RWPE1 (cell line): Measurements from ENCODE around the gene LAMA2.
"Not testable (repeated sequence)": the region's sequence is repeated elsewhere in the genome, so short reads cannot be mapped to it uniquely, and the experiment has no call there.

Experiments
- CTCF ChIA-PET: fragments of 350-600 bp; sonication (Branson Sonifier 250); formaldehyde crosslinking; extraction: SDS; loops from one replicate; lab custom pipeline; 2021; lab: Yijun Ruan, JAX
- POLR2A ChIA-PET: fragments of 400-600 bp; formaldehyde crosslinking; extraction: SDS; loops from one replicate; lab custom pipeline; 2020; ENCODE audit warnings: antibody characterized with exemption; ENCODE audit not compliant: low non-redundant PET; lab: Yijun Ruan, JAX
- DNase-seq: peaks from one replicate; pipeline ENCODE4 v3.0.0; 2012; ENCODE audit warnings: low spot score
- H3K27ac ChIP-seq: fragments of 450-650 bp; 2 replicates; pipeline ENCODE4 v1.5.1; 2017
- TF ChIP-seq, protein P1 (sequence below): fragments of 450-650 bp; conservative IDR thresholded peaks from 2 replicates; pipeline ENCODE4 v1.5.1; 2017; ENCODE audit warnings: low read depth, mild to moderate bottlenecking

The LAMA2 gene

DNA sequence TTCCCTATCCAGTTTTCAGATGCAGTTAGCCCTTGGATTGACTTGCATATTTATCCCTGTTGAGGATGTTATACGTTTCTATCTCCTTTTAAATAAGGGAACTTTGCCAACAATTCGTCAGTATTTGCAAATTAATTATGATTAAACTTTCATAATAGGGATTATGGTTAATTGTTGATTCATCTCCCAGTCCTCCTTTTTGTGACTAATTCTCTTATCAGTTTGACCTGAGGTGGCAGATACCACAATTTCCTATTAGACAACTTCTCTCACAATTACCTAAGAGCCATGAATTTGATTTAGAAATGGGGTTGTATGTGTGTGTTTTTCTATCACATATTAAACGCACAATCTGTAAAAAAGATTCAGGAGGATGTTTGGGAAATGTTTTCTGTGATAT is 172.9 kb downstream of the LAMA2 start:
- CTCF ChIA-PET = no interaction called here

DNA sequence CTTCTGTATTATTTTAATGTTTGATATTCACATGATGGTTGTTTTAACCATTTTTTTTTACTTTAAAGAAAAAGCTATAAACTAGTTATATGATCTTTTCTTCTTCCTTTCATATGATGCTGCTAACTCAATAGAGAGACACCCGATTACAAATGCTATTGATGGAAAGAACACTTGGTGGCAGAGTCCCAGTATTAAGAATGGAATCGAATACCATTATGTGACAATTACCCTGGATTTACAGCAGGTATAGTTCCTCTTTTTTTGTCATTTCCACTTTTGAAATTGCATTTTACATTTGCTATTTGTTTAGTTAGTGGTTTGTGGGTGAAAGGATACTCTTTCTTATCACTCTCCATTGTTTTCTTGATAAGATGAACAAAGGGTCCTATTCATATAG is 176.7 kb downstream of the LAMA2 start:
- DNase-seq = no peak
- TF ChIP-seq, protein P1, sequence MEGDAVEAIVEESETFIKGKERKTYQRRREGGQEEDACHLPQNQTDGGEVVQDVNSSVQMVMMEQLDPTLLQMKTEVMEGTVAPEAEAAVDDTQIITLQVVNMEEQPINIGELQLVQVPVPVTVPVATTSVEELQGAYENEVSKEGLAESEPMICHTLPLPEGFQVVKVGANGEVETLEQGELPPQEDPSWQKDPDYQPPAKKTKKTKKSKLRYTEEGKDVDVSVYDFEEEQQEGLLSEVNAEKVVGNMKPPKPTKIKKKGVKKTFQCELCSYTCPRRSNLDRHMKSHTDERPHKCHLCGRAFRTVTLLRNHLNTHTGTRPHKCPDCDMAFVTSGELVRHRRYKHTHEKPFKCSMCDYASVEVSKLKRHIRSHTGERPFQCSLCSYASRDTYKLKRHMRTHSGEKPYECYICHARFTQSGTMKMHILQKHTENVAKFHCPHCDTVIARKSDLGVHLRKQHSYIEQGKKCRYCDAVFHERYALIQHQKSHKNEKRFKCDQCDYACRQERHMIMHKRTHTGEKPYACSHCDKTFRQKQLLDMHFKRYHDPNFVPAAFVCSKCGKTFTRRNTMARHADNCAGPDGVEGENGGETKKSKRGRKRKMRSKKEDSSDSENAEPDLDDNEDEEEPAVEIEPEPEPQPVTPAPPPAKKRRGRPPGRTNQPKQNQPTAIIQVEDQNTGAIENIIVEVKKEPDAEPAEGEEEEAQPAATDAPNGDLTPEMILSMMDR = no peak

More for the DNA sequence above, 172.9 kb downstream of the LAMA2 start:
- H3K27ac ChIP-seq = no peak overlapping the region
- DNase-seq = no peak
- POLR2A ChIA-PET = no interaction called here
- TF ChIP-seq, protein P1 = no peak

DNA sequence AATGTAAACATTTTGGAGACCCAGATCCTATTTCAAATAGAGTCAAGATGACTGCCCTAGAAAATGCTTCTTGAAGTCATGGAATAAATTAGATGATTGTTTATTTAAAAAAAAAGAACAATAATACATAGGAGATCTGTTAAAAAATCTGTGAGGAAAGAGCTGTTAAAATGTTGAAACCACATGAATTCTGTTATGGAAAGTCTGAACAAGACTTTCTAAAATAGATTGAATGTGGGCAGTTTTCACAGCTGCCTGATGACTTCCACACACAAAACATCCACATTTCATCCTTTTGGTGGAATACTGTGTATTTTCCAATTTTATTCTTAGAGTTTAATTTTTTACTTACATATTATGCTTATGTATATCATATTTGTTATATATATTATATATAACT is 186.1 kb downstream of the LAMA2 start:
- ChIA-PET POLR2A (no interaction called here), CTCF (no interaction called here)
- DNase-seq = no peak
- TF ChIP-seq, protein P1 = no peak
- no peak overlapping the region for H3K27ac ChIP-seq

More for the DNA sequence above, 176.7 kb downstream of the LAMA2 start:
- CTCF ChIA-PET = no interaction called here
- no peak overlapping the region for H3K27ac ChIP-seq
- POLR2A ChIA-PET = no interaction called here

DNA sequence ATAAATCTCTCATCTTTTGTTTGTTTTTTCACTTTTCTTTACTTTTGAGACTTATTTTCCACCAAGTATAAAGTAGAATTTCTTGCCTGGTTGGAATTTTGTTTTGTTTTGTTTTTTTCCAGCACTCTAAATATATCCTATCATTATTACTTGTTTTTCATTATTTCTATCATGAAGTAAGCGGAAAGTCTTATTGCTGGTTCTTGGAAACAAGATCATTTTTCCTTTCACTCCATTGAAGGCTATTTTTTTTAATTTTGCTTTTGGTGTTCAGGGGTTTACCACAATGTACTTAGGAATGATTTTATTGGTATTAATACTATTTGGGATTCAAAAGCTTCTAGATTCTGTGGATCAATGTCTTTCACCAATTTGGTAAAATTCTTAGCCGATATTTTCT is 190.1 kb downstream of the LAMA2 start:
- no peak overlapping the region for H3K27ac ChIP-seq
- TF ChIP-seq, protein P1 = no peak
- POLR2A ChIA-PET = no interaction called here
- DNase-seq = no peak
- CTCF ChIA-PET = no interaction called here

DNA sequence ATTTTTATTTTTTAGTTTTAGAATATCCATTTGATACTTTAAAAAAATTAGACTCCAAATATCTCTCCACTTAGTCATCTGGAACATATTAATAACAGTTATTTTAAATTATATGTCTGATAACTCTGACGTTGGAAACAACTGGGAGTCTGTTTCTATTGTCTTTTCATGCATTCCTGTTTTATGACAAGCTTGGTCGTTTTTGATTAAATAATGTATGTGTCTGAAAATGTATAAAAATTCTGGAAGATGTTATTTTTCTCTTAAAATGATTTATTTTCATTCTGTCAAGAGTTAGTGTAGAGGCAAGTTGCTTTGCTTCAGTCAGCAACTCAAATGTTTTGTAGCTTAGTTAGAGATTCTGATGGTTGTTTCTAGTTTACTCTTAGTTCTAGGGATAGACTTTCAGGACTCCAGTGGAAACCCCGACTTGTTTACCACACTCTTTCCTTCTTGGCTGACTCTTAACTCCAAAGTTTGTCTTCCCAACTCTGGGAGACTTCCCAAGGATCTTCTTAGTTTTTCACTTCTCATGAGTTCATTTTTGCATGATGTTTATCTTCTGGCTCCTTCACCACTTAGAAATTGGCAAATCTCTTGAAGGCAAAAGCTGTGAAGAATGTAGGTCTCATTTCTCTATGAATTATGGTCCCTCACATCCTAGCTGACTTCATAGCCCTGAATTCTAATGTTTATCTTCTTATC is 190.9 kb downstream of the LAMA2 start:
- H3K27ac ChIP-seq = no peak overlapping the region
- TF ChIP-seq, protein P1 = no peak
- no peak for DNase-seq
- POLR2A ChIA-PET = no interaction called here
- CTCF ChIA-PET = no interaction called here

DNA sequence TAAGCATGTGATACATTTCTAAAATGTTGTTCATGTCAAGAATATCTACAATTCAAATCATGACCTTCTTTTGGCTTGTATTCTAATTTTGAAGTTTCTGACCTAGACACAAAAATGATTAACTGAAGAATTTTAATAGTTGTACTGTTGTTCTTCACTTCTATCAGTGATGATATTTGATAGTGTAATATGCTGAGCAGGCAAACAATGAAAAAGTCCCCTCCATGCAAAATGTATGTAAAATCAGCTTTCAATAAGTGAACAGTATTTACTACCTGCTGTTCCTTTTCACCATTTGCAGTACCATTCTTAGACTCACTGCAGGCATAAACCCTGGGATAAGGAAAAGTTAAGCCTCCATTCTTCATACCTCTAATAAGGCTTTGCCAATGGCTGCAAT is 201.5 kb downstream of the LAMA2 start:
- H3K27ac ChIP-seq = no peak overlapping the region
- DNase-seq = no peak
- TF ChIP-seq, protein P1 = no peak
- ChIA-PET CTCF (interaction anchor here (0.7 kb wide), 1 partner anchor 160 kb away, joined by 3 read pairs; no protein-coding TSS in a partner anchor), POLR2A (no interaction called here)

DNA sequence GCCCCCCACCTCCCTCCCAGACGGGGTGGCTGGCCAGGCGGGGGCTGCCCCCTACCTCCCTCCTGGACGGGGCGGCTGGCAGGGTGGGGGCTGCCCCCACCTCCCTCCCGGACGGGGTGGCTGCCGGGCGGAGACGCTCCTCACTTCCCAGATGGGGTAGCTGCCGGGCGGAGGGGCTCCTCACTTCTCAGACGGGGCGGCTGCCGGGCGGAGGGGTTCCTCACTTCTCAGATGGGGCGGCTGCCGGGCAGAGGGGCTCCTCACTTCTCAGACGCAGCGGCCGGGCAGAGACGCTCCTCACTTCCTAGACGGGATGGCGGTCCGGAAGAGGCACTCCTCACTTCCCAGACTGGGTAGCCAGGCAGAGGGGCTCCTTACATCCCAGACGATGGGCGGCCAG is 205.5 kb downstream of the LAMA2 start:
- POLR2A ChIA-PET, CTCF ChIA-PET, H3K27ac ChIP-seq, DNase-seq: not testable (repeated sequence)
